Nephron progenitor cell (in vitro differentiated cells): Measurements from ENCODE around the gene KCNE5.
A peak's percentile ranks its signal among the peaks of the same experiment; 100 is the strongest.
"Not testable (repeated sequence)": the region's sequence is repeated elsewhere in the genome, so short reads cannot be mapped to it uniquely, and the experiment has no call there.

Experiments used
- DNase-seq: peaks from one replicate; pipeline ENCODE4 v3.0.0; 2021
- H3K27ac Mint-ChIP-seq: 2 replicates; pipeline ENCODE4 v1.8.0; 2021; ENCODE audit warnings: mild to moderate bottlenecking, moderate library complexity, mixed read lengths
- H3K27me3 Mint-ChIP-seq: 2 replicates; pipeline ENCODE4 v1.8.0; 2021; ENCODE audit warnings: mild to moderate bottlenecking, low read depth, mixed read lengths; ENCODE audit not compliant: poor library complexity
- H3K36me3 Mint-ChIP-seq: 2 replicates; pipeline ENCODE4 v1.8.0; 2021; ENCODE audit warnings: low read depth, mixed read lengths
- H3K4me1 Mint-ChIP-seq: 2 replicates; pipeline ENCODE4 v1.8.0; 2021; ENCODE audit warnings: mixed read lengths
- H3K4me3 Mint-ChIP-seq: 2 replicates; pipeline ENCODE4 v1.8.0; 2021; ENCODE audit warnings: mild to moderate bottlenecking, moderate library complexity, mixed read lengths
- H3K9me3 Mint-ChIP-seq: 2 replicates; pipeline ENCODE4 v1.8.0; 2021; ENCODE audit warnings: mild to moderate bottlenecking, moderate library complexity, mixed read lengths
- CTCF ChIP-seq: fragments of 200-600 bp; sonication (generic); IDR thresholded peaks from 2 replicates; pipeline ENCODE4 v1.5.0; 2021; ENCODE audit warnings: antibody characterized with exemption

Gene KCNE5

GRCh38 chrX:109656774-109657173 lies 31.8 kb upstream of the KCNE5 start:
- H3K9me3 Mint-ChIP-seq = peaks cover 10% of the 10 kb centered on the region
- H3K4me3 Mint-ChIP-seq = no peak overlapping the region
- no peaks in the 10 kb centered on the region for H3K4me1 Mint-ChIP-seq
- no peak for DNase-seq
- TF ChIP-seq CTCF = no peak
- no peaks in the 10 kb centered on the region for H3K27me3 Mint-ChIP-seq
- no peak overlapping the region for H3K27ac Mint-ChIP-seq
- peaks cover 68% of the 10 kb centered on the region for H3K36me3 Mint-ChIP-seq

DNA sequence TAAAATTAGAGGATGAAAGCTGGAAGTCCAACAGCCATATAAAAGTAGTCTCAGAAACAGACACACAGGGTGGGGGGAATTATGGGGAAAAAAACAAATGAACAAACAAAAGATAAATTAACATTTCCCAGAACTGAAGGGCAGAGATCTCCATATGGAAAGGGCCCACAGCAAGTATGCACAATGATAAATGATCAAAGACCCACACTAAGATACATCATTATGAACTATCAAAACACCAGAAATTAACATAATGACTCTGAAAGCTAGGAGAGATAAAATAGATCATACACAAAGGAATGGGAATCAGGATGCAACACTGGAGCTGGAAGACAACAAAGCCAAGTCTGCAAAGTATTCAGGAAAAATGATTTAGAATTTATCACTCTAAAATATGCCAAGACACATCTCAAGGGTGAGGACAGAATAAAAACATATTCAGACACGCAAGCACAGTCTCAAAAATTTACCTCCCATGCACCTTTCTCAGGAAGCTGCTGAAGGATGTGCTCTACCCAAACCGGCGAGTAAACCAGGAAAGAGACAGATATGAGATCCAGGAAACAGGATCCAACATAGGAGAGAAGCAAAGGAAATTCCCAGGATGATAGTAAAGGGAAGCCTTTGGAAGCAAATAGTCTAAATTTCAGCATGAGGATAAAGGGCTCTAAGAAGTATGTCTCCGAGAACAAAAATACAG lies 30.7 kb upstream of the KCNE5 start:
- H3K36me3 Mint-ChIP-seq = peaks cover 66% of the 10 kb centered on the region
- no peak for DNase-seq
- H3K9me3 Mint-ChIP-seq = peaks cover 11% of the 10 kb centered on the region
- no peak for TF ChIP-seq CTCF
- no peaks in the 10 kb centered on the region for H3K27me3 Mint-ChIP-seq
- H3K4me1 Mint-ChIP-seq = no peaks in the 10 kb centered on the region
- peak overlapping the region; percentile 28 for H3K27ac Mint-ChIP-seq
- H3K4me3 Mint-ChIP-seq = no peak overlapping the region

GRCh38 chrX:109654516-109655109 lies 29.6 kb upstream of the KCNE5 start:
- no peak for TF ChIP-seq CTCF
- peaks cover 14% of the 10 kb centered on the region for H3K9me3 Mint-ChIP-seq

GRCh38 chrX:109644671-109645070 lies 19.7 kb upstream of the KCNE5 start:
- Mint-ChIP-seq H3K27ac (peak overlapping the region; percentile 65), H3K36me3 (peaks cover 61% of the 10 kb centered on the region), H3K9me3 (peaks cover 38% of the 10 kb centered on the region)
- not testable (repeated sequence) for H3K4me1 Mint-ChIP-seq, H3K27me3 Mint-ChIP-seq, DNase-seq, H3K4me3 Mint-ChIP-seq

More at GRCh38 chrX:109654516-109655109, 29.6 kb upstream of the KCNE5 start:
- peak overlapping the region; percentile 90 for H3K27ac Mint-ChIP-seq
- H3K27me3 Mint-ChIP-seq = no peaks in the 10 kb centered on the region
- H3K4me1 Mint-ChIP-seq = no peaks in the 10 kb centered on the region
- H3K36me3 Mint-ChIP-seq = peaks cover 55% of the 10 kb centered on the region
- no peak overlapping the region for H3K4me3 Mint-ChIP-seq
- no peak for DNase-seq

GRCh38 chrX:109643687-109644086 lies 18.7 kb upstream of the KCNE5 start:
- Mint-ChIP-seq H3K27me3 (no peaks in the 10 kb centered on the region), H3K27ac (no peak overlapping the region)

DNA sequence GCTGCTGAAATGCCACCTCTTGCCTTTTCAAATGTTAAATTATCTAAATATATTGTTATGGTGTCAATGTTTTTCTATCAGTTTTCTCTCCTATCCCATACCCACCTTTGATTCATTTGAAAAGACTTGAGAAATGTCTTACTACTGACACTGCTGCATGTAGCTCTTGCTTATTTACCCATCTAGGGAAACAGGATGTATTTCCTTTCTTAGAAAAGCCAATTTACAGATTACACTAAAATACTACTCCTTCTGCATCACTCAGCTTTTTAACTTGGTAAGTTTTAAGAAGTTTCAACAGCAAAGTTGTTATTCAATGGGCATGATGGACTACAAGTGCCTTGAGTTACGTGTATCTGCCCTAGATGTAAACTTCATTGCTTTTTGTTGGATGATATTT lies 13.2 kb upstream of the KCNE5 start:
- peaks cover 19% of the 10 kb centered on the region for H3K4me1 Mint-ChIP-seq
- H3K27ac Mint-ChIP-seq = no peak overlapping the region
- no peaks in the 10 kb centered on the region for H3K9me3 Mint-ChIP-seq
- no peak overlapping the region for H3K4me3 Mint-ChIP-seq
- H3K27me3 Mint-ChIP-seq = no peaks in the 10 kb centered on the region
- no peak for TF ChIP-seq CTCF
- peaks cover 33% of the 10 kb centered on the region for H3K36me3 Mint-ChIP-seq
- DNase-seq = no peak

More at GRCh38 chrX:109643687-109644086, 18.7 kb upstream of the KCNE5 start:
- H3K4me3 Mint-ChIP-seq = no peak overlapping the region
- H3K4me1 Mint-ChIP-seq = no peaks in the 10 kb centered on the region
- peaks cover 61% of the 10 kb centered on the region for H3K36me3 Mint-ChIP-seq
- H3K9me3 Mint-ChIP-seq = peaks cover 33% of the 10 kb centered on the region
- no peak for DNase-seq
- TF ChIP-seq CTCF = no peak

GRCh38 chrX:109637477-109637876 lies 12.5 kb upstream of the KCNE5 start:
- DNase-seq, H3K27me3 Mint-ChIP-seq, H3K27ac Mint-ChIP-seq, H3K9me3 Mint-ChIP-seq, H3K4me3 Mint-ChIP-seq: not testable (repeated sequence)
- Mint-ChIP-seq H3K36me3 (peaks cover 33% of the 10 kb centered on the region), H3K4me1 (peaks cover 19% of the 10 kb centered on the region)
